HEK293T (cell line): Measurements from ENCODE around the gene TMEM229B.

Source experiments
- CTCF ChIA-PET: fragments of 350-600 bp; formaldehyde crosslinking; extraction: SDS; loops from one replicate; lab custom pipeline; 2021; ENCODE audit warnings: antibody characterized with exemption, inconsistent platforms; lab: Yijun Ruan, JAX
- POLR2A ChIA-PET: fragments of 350-600 bp; formaldehyde crosslinking; extraction: SDS; loops from one replicate; lab custom pipeline; 2020; ENCODE audit warnings: antibody characterized with exemption, inconsistent platforms; lab: Yijun Ruan, JAX
- DNase-seq: peaks from one replicate; pipeline ENCODE4 v3.0.0; 2012; ENCODE audit warnings: mixed read lengths; ENCODE audit errors: extremely low spot score
- ARNT ChIP-seq: fragments of 450-650 bp; IDR thresholded peaks from 2 replicates; pipeline ENCODE4 v1.6.1; 2017; ENCODE audit warnings: mild to moderate bottlenecking
- BHLHE40 ChIP-seq: fragments of 450-650 bp; IDR thresholded peaks from 2 replicates; pipeline ENCODE4 v1.6.1; 2016; ENCODE audit warnings: mild to moderate bottlenecking, moderate library complexity, borderline replicate concordance
- CTBP1 ChIP-seq: fragments of 450-650 bp; IDR thresholded peaks from 2 replicates; pipeline ENCODE4 v1.6.1; 2016; ENCODE audit warnings: borderline replicate concordance
- ELF4 ChIP-seq: fragments of 450-650 bp; IDR thresholded peaks from 2 replicates; pipeline ENCODE4 v1.6.1; 2017; ENCODE audit warnings: antibody characterized with exemption
- FOXA1 ChIP-seq: fragments of 450-650 bp; IDR thresholded peaks from 2 replicates; pipeline ENCODE4 v1.6.1; 2016; ENCODE audit warnings: mild to moderate bottlenecking
- FOXK2 ChIP-seq: fragments of 450-650 bp; IDR thresholded peaks from 2 replicates; pipeline ENCODE4 v1.6.1; 2016; ENCODE audit warnings: mild to moderate bottlenecking
- FOXM1 ChIP-seq: fragments of 450-650 bp; IDR thresholded peaks from 2 replicates; pipeline ENCODE4 v1.6.1; 2017; ENCODE audit warnings: mild to moderate bottlenecking, borderline replicate concordance
- HDGF ChIP-seq: fragments of 450-650 bp; IDR thresholded peaks from 2 replicates; pipeline ENCODE4 v1.6.1; 2017; ENCODE audit warnings: antibody characterized with exemption, borderline replicate concordance
- L3MBTL2 ChIP-seq: fragments of 450-650 bp; conservative IDR thresholded peaks from 2 replicates; pipeline ENCODE4 v1.6.1; 2016; ENCODE audit warnings: mild to moderate bottlenecking
- LEF1 ChIP-seq: fragments of 450-650 bp; IDR thresholded peaks from 2 replicates; pipeline ENCODE4 v1.6.1; 2017; ENCODE audit warnings: mild to moderate bottlenecking, borderline replicate concordance
- NFRKB ChIP-seq: fragments of 450-650 bp; IDR thresholded peaks from 2 replicates; pipeline ENCODE4 v1.6.1; 2016; ENCODE audit warnings: mild to moderate bottlenecking, moderate library complexity
- SP1 ChIP-seq: fragments of 450-650 bp; IDR thresholded peaks from 2 replicates; pipeline ENCODE4 v1.6.1; 2017
- SUZ12 ChIP-seq: fragments of 450-650 bp; IDR thresholded peaks from 2 replicates; pipeline ENCODE4 v1.6.1; 2016; ENCODE audit warnings: mild to moderate bottlenecking
- TARDBP ChIP-seq: fragments of 450-650 bp; IDR thresholded peaks from 2 replicates; pipeline ENCODE4 v1.6.1; 2016
- ZNF384 ChIP-seq: fragments of 450-650 bp; IDR thresholded peaks from 2 replicates; pipeline ENCODE4 v1.6.1; 2016
- TF ChIP-seq, protein P1 (sequence below): fragments of 450-650 bp; IDR thresholded peaks from 2 replicates; pipeline ENCODE4 v1.6.1; 2016

The TMEM229B gene

DNA sequence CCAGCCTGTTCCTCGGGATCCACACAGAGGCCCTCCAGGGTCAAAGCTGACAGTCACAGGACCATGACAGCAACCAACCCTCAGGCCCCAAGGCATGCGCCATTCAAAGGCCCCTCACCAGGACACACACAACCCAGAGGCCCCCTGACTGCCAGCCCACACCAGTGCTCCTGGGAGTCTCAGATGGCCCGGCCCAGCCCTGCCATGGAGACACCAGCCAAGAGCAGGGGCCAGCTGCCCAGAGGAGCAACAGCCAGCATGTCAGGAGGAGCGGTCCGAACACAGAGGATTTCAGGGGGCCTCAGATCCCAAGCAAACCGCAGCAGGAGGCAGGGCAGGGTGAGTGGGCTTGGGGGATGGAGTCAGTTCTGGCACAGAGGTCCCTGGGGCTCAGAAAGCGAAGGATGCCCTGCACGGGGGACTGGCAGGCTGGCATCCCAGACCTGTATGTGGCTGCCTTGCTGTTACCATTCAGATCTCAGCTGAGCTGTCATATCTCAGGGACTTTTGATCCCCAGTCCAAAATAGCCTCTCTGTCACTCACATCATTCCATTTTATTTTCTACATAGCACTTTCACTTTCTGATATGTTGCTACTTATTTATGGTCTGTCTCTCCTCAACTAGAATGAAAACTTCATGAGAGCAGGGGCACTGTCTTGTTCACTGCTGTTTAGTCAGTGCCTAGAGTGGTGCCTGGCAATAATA lies 4.8 kb downstream of the TMEM229B start:
- no peak for DNase-seq
- POLR2A ChIA-PET, result no interaction called here
- no peak for TF ChIP-seq L3MBTL2
- TF ChIP-seq LEF1, result no peak
- TF ChIP-seq ELF4, result no peak
- TF ChIP-seq NFRKB, result no peak
- no peak for TF ChIP-seq TARDBP
- no peak for TF ChIP-seq SUZ12
- TF ChIP-seq ZNF384, result no peak
- TF ChIP-seq FOXM1, result no peak
- no peak for TF ChIP-seq CTBP1
- no peak for TF ChIP-seq FOXA1
- TF ChIP-seq SP1, result no peak
- no peak for TF ChIP-seq HDGF
- TF ChIP-seq ARNT, result no peak
- TF ChIP-seq, protein P1, sequence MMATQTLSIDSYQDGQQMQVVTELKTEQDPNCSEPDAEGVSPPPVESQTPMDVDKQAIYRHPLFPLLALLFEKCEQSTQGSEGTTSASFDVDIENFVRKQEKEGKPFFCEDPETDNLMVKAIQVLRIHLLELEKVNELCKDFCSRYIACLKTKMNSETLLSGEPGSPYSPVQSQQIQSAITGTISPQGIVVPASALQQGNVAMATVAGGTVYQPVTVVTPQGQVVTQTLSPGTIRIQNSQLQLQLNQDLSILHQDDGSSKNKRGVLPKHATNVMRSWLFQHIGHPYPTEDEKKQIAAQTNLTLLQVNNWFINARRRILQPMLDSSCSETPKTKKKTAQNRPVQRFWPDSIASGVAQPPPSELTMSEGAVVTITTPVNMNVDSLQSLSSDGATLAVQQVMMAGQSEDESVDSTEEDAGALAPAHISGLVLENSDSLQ, result no peak
- no peak for TF ChIP-seq BHLHE40
- TF ChIP-seq FOXK2, result no peak
- CTCF ChIA-PET, result no interaction called here

DNA sequence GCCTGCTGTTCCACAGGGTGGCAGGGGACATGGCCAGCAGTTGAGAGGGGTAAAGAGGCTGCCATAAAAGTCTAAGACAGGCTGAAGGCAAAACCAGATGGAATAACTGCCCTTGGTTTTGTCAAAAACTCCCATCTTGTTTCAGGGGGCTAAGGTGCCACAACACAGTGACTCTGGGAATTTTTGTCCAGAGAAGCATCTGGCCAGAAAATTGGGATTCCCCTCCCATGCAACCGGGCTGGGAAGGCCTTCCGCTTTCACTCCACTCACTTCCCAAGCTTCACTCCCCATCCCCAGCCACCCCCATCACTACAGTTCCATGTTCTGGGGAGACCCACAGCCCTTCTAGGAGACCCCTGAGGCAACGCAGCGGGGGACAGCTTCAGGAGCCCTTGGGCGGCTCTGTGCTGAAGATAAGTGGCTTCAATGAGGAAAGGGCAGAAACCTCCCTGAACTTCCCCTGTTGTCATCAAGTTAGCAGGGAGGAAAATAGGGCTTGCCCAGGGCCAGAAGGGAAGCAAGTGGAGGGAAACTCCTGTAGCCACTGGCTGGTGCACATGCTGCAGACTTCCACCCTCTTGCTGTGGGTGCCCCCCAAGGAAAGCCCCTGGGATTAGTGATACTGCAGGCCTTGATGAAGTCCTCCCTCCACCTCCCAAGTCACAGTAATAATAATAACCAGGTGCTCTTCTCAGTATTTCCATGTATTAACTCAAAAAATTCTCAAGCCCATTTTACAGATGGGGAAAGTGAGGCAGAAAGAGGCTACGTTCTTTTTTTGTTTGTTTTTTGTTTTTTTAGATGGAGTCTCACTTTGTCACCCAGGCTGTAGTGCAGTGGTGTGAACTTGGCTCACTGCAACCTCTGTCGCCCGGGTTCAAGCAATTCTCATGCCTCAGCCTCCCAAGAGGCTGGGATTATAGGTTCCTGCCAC lies 6.0 kb downstream of the TMEM229B start:
- CTCF ChIA-PET, result no interaction called here
- no peak for DNase-seq
- TF ChIP-seq LEF1 (no peak), TARDBP (no peak), ELF4 (no peak), CTBP1 (no peak), FOXM1 (no peak), NFRKB (no peak), ARNT (no peak), FOXA1 (no peak), ZNF384 (no peak), SUZ12 (no peak), SP1 (no peak), HDGF (no peak), L3MBTL2 (no peak), FOXK2 (no peak), BHLHE40 (no peak)
- TF ChIP-seq, protein P1, result no peak
- POLR2A ChIA-PET, result no interaction called here

DNA sequence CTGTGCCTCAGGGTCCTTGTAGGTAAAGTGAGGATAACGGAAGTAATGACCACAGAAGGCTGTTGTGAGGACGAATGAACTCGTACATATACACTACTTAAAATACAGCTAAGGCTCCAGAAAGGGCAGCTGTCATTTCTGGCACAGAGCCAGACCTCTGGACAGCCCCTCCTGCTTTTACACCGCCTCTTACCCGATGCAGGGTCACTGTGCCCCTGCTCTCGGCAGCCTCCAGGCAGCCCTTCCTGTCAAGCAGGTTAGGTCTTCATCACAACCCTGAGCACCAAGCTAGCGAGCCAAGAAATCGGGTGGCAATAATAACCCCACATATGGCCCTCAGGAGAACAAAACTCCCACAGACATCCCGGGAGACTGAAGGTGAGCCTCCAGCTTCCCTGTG lies 8.5 kb downstream of the TMEM229B start:
- TF ChIP-seq L3MBTL2, result no peak
- no peak for TF ChIP-seq FOXK2
- TF ChIP-seq HDGF, result no peak
- TF ChIP-seq NFRKB, result no peak
- no peak for TF ChIP-seq FOXM1
- TF ChIP-seq SP1, result no peak
- TF ChIP-seq CTBP1, result no peak
- no peak for TF ChIP-seq BHLHE40
- ChIA-PET POLR2A (no interaction called here), CTCF (no interaction called here)
- DNase-seq, result no peak

DNA sequence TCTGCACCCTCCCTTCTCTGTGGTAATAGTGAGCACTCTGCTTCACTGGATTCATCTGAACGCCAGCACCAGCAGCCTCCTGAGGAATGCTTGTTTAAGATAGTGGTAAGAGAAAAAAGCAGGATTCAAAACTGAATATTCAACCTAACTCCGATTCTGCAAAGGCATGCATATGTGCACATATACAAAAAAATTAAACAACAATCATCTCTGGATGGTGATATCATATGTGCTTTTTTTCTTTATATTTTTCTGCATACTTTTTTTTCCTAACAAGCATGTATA lies 9.8 kb downstream of the TMEM229B start:
- no peak for DNase-seq
- POLR2A ChIA-PET, result no interaction called here
- CTCF ChIA-PET, result no interaction called here
- TF ChIP-seq ZNF384 (no peak), NFRKB (no peak), BHLHE40 (no peak), L3MBTL2 (no peak), ELF4 (no peak), FOXA1 (no peak), FOXK2 (no peak), ARNT (no peak), LEF1 (no peak), HDGF (no peak), TARDBP (no peak), SUZ12 (no peak), CTBP1 (no peak)
- TF ChIP-seq, protein P1, result no peak

DNA sequence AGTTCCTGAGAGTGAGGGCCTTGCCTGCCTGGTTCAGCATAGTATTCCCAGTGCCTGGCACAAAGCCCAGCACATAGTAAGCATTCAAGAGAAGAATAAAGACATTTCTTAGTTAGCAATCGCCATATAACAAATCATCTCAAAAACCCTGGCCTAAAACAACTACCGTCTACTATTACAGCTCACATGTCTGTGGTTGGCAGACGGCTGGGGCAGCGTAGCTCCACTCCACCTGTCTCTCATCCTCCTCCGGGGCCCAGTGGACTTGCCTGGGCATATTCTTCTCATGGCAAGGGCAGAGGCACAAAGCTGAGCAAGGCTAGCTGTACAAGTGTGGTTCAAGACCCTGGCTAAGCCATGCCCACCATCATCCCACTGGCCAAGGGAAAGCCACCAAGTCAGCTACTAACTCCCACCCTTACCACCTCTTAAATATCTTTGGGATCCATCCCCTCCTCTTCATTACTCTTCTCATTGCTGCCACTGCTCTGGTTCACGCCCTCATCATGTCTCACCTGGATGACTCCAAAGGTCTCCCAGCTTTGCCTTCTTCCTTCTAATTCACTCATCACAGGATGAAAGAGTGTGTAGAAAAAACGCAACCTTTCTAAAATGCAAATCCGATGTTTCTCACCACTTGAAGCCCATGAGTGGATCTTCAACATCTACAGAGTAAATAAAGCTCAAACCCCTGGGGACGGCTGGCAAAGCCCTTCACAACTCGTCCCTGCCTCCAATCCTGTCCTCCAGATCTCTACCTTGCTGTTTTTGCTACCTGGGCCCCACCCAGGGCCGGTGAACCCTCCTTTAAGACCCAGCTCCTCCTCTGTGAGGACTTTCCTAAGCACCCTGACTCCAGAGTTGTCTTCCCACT lies 10.4 kb downstream of the TMEM229B start:
- no peak for DNase-seq
- ChIA-PET CTCF (no interaction called here), POLR2A (no interaction called here)
- TF ChIP-seq TARDBP (no peak), CTBP1 (no peak), SUZ12 (no peak), HDGF (no peak), ARNT (no peak), NFRKB (no peak), L3MBTL2 (no peak), SP1 (no peak), LEF1 (no peak), FOXM1 (no peak), FOXK2 (no peak), ELF4 (no peak), ZNF384 (no peak)
